ENCODE results near the gene FBXL19.

Gene FBXL19

DNA sequence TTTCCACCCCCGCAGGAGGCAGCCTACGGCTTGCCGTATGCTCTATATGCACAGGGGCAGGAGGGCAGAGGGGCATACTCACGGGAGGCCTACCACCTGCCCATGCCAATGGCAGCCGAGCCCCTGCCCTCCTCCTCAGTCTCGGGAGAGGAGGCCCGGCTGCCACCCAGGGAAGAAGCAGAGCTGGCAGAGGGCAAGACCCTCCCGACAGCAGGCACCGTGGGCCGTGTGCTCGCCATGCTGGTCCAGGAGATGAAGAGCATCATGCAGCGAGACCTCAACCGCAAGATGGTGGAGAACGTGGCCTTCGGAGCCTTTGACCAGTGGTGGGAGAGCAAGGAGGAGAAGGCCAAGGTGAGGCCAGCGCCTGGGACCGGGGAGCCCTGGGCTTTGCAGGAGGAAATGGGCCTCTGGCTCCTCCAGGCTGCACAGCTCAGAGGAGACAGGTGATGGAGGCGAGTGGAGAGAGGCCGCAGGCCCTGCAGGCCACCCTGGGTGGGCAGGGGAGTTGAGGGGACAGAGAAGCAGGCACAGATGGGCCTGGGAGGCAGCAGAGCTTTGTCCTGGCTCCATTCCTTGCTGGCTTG lies 42.8 kb downstream of the FBXL19 start:
- H3K9me3 ChIP-seq (ENCODE audit: control insufficient read depth, insufficient read depth, low read length): no peaks in the 10 kb centered on the region
- no peaks in the 10 kb centered on the region for H3K4me1 ChIP-seq (ENCODE audit: control insufficient read depth, low read length)
- TF ChIP-seq CTCF (IDR thresholded peaks at IDR 0.05; ENCODE audit: low read depth, low read length, poor library complexity, severe bottlenecking): no peak
- TF ChIP-seq EZH2phosphoT487 (IDR thresholded peaks at IDR 0.05; ENCODE audit: borderline replicate concordance, low read length): no peak
- no peaks in the 10 kb centered on the region for H3K27me3 ChIP-seq (ENCODE audit: control insufficient read depth, low read length)
- no peak overlapping the region for H3K4me2 ChIP-seq (ENCODE audit: low read length)
- peaks cover 7% of the 10 kb centered on the region for H3K79me2 ChIP-seq (ENCODE audit: control insufficient read depth, low read length)
- no peak overlapping the region for H3K4me3 ChIP-seq (ENCODE audit: low read length)
- no peaks in the 10 kb centered on the region for H3K9me2 ChIP-seq (replicated peaks; ENCODE audit: control insufficient read depth, low read length)
- H3K27ac ChIP-seq (ENCODE audit: low read depth, low read length): no peak overlapping the region
- no peaks in the 10 kb centered on the region for H3F3A ChIP-seq (ENCODE audit: control insufficient read depth, insufficient read depth)
- H4K20me1 ChIP-seq (ENCODE audit: control insufficient read depth, insufficient read depth, low read depth, low read length): no peaks in the 10 kb centered on the region
- peaks cover 79% of the 10 kb centered on the region for H3K36me3 ChIP-seq (ENCODE audit: control insufficient read depth, low read length)

DNA sequence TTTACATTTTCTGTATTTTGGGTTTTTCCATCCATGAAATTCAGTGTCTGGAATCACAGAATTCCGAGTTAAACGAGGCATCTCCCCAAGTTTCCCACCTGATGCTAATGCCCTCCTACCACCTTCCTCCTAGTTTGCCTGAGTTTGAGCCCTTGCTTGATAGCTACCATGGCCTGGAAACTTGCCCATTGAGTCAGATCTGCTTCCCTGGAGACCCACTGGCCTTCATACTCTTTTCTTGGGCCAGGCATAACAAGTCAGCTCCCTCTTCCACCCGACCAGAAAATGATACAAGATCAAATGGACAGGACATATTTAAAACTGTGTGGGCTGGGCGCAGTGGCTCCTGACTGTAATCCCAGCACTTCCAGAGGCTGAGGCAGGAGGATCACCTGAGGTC lies 44.4 kb downstream of the FBXL19 start:
- Histone ChIP-seq H3K27me3 (ENCODE audit: control insufficient read depth, low read length) (no peaks in the 10 kb centered on the region), H3K4me1 (ENCODE audit: control insufficient read depth, low read length) (no peaks in the 10 kb centered on the region), H3K9me2 (replicated peaks; ENCODE audit: control insufficient read depth, low read length) (no peaks in the 10 kb centered on the region), H3K9me3 (ENCODE audit: control insufficient read depth, insufficient read depth, low read length) (no peaks in the 10 kb centered on the region), H3K27ac (ENCODE audit: low read depth, low read length) (no peak overlapping the region), H4K20me1 (ENCODE audit: control insufficient read depth, insufficient read depth, low read depth, low read length) (no peaks in the 10 kb centered on the region), H3K79me2 (ENCODE audit: control insufficient read depth, low read length) (peaks cover 3% of the 10 kb centered on the region; the same call in 1 of the 2 replicates), H3K4me2 (ENCODE audit: low read length) (no peak overlapping the region), H3K4me3 (ENCODE audit: low read length) (no peak overlapping the region), H3K36me3 (ENCODE audit: control insufficient read depth, low read length) (peaks cover 76% of the 10 kb centered on the region), H3F3A (ENCODE audit: control insufficient read depth, insufficient read depth) (no peaks in the 10 kb centered on the region)
- no peak for TF ChIP-seq EZH2phosphoT487 (IDR thresholded peaks at IDR 0.05; ENCODE audit: borderline replicate concordance, low read length)
- no peak for TF ChIP-seq CTCF (IDR thresholded peaks at IDR 0.05; ENCODE audit: low read depth, low read length, poor library complexity, severe bottlenecking)

DNA sequence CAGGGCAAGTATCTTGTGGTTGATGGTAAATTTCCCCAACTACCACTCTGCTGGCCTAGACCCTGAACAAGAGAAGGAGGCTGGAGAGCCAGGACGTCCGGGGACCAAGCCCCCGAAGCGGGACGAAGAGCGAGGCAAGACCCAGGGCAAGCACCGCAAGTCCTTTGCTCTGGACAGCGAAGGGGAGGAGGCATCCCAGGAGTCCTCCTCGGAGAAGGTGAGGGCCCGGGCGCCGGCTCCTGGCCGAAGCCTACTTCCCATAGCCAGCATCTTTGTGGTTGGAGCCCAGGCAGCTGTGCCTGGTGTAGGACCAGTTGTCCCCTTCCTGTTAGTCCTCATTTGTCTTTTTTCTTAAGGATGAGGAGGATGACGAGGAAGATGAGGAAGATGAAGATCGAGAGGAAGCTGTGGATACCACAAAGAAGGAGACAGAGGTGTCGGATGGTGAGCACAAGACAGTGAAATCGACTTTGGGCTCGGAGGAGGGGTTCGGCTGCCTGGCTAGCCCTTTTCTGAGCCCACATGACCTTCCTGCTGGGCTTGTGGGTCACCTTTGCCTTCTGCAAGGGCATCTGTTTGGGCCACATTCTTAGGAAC lies 46.0 kb downstream of the FBXL19 start:
- Histone ChIP-seq H4K20me1 (ENCODE audit: control insufficient read depth, insufficient read depth, low read depth, low read length) (no peaks in the 10 kb centered on the region), H3K27me3 (ENCODE audit: control insufficient read depth, low read length) (no peaks in the 10 kb centered on the region), H3K9me2 (replicated peaks; ENCODE audit: control insufficient read depth, low read length) (no peaks in the 10 kb centered on the region), H3K36me3 (ENCODE audit: control insufficient read depth, low read length) (peaks cover 79% of the 10 kb centered on the region), H3K4me3 (ENCODE audit: low read length) (no peak overlapping the region), H3K9me3 (ENCODE audit: control insufficient read depth, insufficient read depth, low read length) (no peaks in the 10 kb centered on the region), H3K27ac (ENCODE audit: low read depth, low read length) (no peak overlapping the region), H3F3A (ENCODE audit: control insufficient read depth, insufficient read depth) (no peaks in the 10 kb centered on the region), H3K4me1 (ENCODE audit: control insufficient read depth, low read length) (no peaks in the 10 kb centered on the region), H3K4me2 (ENCODE audit: low read length) (no peak overlapping the region), H3K79me2 (ENCODE audit: control insufficient read depth, low read length) (no peaks in the 10 kb centered on the region)
- TF ChIP-seq CTCF (IDR thresholded peaks at IDR 0.05; ENCODE audit: low read depth, low read length, poor library complexity, severe bottlenecking): no peak
- TF ChIP-seq EZH2phosphoT487 (IDR thresholded peaks at IDR 0.05; ENCODE audit: borderline replicate concordance, low read length): no peak

Data from DOHH2 (cell line).